Liver (tissue), 3 donors: Measurements from ENCODE around the gene ARHGAP10.

Experiments
- ATF3 ChIP-seq: IDR thresholded peaks from 2 replicates; pipeline ENCODE4 v1.6.1; 2016; ENCODE audit warnings: antibody characterized with exemption
- CTCF ChIP-seq: fragments of 150-350 bp; IDR thresholded peaks from 2 replicates; pipeline ENCODE4 v1.5.1; 2017; ENCODE audit warnings: improper control_type of control experiment, low read depth, low read length; ENCODE audit not compliant: missing input control
- GABPA ChIP-seq, 2 donors: IDR thresholded peaks in 1 of 2; conservative IDR thresholded peaks in 1 of 2; 2 replicates each; pipeline ENCODE4 v1.6.1; 2016; ENCODE audit warnings: antibody characterized with exemption in 2 of 2, mild to moderate bottlenecking in 1 of 2, moderate library complexity in 1 of 2
- JUND ChIP-seq, 2 donors: IDR thresholded peaks; 2 replicates each; pipeline ENCODE4 v1.6.1; 2016; ENCODE audit warnings: antibody characterized with exemption in 2 of 2
- MAX ChIP-seq: IDR thresholded peaks from 2 replicates; pipeline ENCODE4 v1.6.1; 2016; ENCODE audit warnings: antibody characterized with exemption
- RAD21 ChIP-seq, 2 donors: IDR thresholded peaks; 2 replicates each; pipeline ENCODE4 v1.6.1; 2016; ENCODE audit warnings: antibody characterized with exemption in 2 of 2, mild to moderate bottlenecking in 2 of 2
- REST ChIP-seq: IDR thresholded peaks from 2 replicates; pipeline ENCODE4 v1.6.1; 2016; ENCODE audit warnings: antibody characterized with exemption, mild to moderate bottlenecking
- SP1 ChIP-seq: IDR thresholded peaks from 2 replicates; pipeline ENCODE4 v1.6.1; 2018; ENCODE audit warnings: antibody characterized with exemption, mild to moderate bottlenecking
- TAF1 ChIP-seq: conservative IDR thresholded peaks from 2 replicates; pipeline ENCODE4 v1.6.1; 2016; ENCODE audit warnings: antibody characterized with exemption, mild to moderate bottlenecking
- YY1 ChIP-seq: IDR thresholded peaks from 2 replicates; pipeline ENCODE4 v1.6.1; 2016; ENCODE audit warnings: antibody characterized with exemption, mild to moderate bottlenecking
- ZBTB33 ChIP-seq: IDR thresholded peaks from 2 replicates; pipeline ENCODE4 v1.6.1; 2016; ENCODE audit warnings: antibody characterized with exemption
- donor health status: healthy.
- donor health status: healthy.

- TF ChIP-seq CTCF, result no peak
- no peak for TF ChIP-seq RAD21 (IDR thresholded peaks at IDR 0.05)
- no peak for TF ChIP-seq ZBTB33
- no peak for TF ChIP-seq YY1
- no peak for TF ChIP-seq ATF3
- no peak for TF ChIP-seq TAF1
- no peak for TF ChIP-seq MAX
- TF ChIP-seq JUND (IDR thresholded peaks at IDR 0.05), result no peak
- no peak for TF ChIP-seq GABPA (IDR thresholded peaks at IDR 0.05 in 1 of 2, conservative IDR thresholded peaks at IDR 0.05 in 1 of 2)
- TF ChIP-seq REST, result no peak
- no peak for TF ChIP-seq SP1
Observed at GRCh38 chr4:148061795-148062194, 329.9 kb downstream of the ARHGAP10 start.
